Left lung (tissue), 14 donors: ENCODE results near the gene CBLN3. TPM values are rescaled to one million over a fixed set of nuclear protein-coding genes. Genes with fewer than 3 reads are reported as not detected.
"Not testable (repeated sequence)": the region's sequence is repeated elsewhere in the genome, so short reads cannot be mapped to it uniquely, and the experiment has no call there.

Experiments
- ATAC-seq: fragments of 200-7000 bp; cut with Tn5 transposase; one replicate; pipeline ENCODE4 v1.9.1; 2020; ENCODE audit warnings: moderate library complexity
- DNase-seq, 4 donors: peaks; one replicate each; pipeline ENCODE4 v3.0.0-alpha.2; 2013 to 2020
- H3K27ac ChIP-seq, 2 donors: fragments of 200-600 bp; sonication (generic) in 1 of 2; one replicate each; pipeline versions ENCODE4 v1.5.0 to v1.8.0; 2020 to 2021
- H3K27me3 ChIP-seq, 2 donors: fragments of 200-600 bp; sonication (generic) in 1 of 2; one replicate each; pipeline versions ENCODE4 v1.5.0 to v1.8.0; 2020 to 2021
- H3K36me3 ChIP-seq, 2 donors: fragments of 200-600 bp; sonication (generic) in 1 of 2; one replicate each; pipeline versions ENCODE4 v1.5.0 to v1.8.0; 2020 to 2021
- H3K4me1 ChIP-seq, 2 donors: fragments of 200-600 bp; one replicate each; pipeline ENCODE4 v1.8.0; 2021
- H3K4me3 ChIP-seq, 2 donors: fragments of 200-600 bp; sonication (generic) in 1 of 2; one replicate each; pipeline versions ENCODE4 v1.5.0 to v1.8.0; 2020 to 2021; ENCODE audit warnings: mild to moderate bottlenecking in 1 of 2
- H3K9me3 ChIP-seq, 2 donors: fragments of 200-600 bp; sonication (generic) in 1 of 2; one replicate each; pipeline versions ENCODE4 v1.5.0 to v1.8.0; 2020 to 2021
- intact Hi-C, 2 donors: fragments of 100-400 bp; cut with DNase I; formaldehyde crosslinking; loops; one replicate each; pipeline versions ENCODE4 v1.11.2 to v1.14.2; 2022
- long read RNA-seq, 12 donors: library from polyadenylated mRNA in 2 of 12; unstranded in 2 of 12; transcript quantifications; one replicate each; pipeline ENCODE4 v2.0.0 and lab custom pipeline, GENCODE V29; 2019 to 2026
- polyA plus RNA-seq, 6 donors: library from polyadenylated mRNA; unstranded; fragments of 120-200 nt; gene quantifications; one replicate each; pipeline ENCODE4 v1.2.1, GENCODE V29; 2013; ENCODE audit not compliant: insufficient read length in 6 of 6
- total RNA-seq, 2 donors: library from RNA; stranded (reverse); fragmentation: NEBNext Ultra II Directional; extraction: Animal tissue kit (Norgen Biotek cat#: 25700); gene quantifications; one replicate each; pipeline ENCODE4 v1.2.1, GENCODE V29; 2021
- TF ChIP-seq, protein P1 (sequence below), 2 donors: fragments of 200-600 bp; sonication (generic) in 1 of 2; IDR thresholded peaks; one replicate each; pipeline versions ENCODE4 v1.5.0 to v1.8.0; 2021; ENCODE audit warnings: antibody characterized with exemption in 2 of 2
- donor health status: DM: no; HTN: yes; CAD: no.
- donor health status: DM: no; HTN: no; CAD: no.

The CBLN3 gene
- total RNA-seq (1 to 10 TPM; 5.9 to 6.4 TPM), polyA plus RNA-seq (1 to 10 TPM; 2.2 to 4.1 (median 3.5) TPM)
- long read RNA-seq, donor 1, partial matches to known transcripts: 0 of 3 reads
- long read RNA-seq, donor 1, other reads (novel, unspliced or antisense): 0 of 3 reads
- long read RNA-seq, donor 2, partial matches to known transcripts: 30 of 31 reads
- long read RNA-seq, donor 2, other reads (novel, unspliced or antisense): 0 of 31 reads
- long read RNA-seq, donor 3, partial matches to known transcripts: 25 of 26 reads
- long read RNA-seq, donor 3, other reads (novel, unspliced or antisense): 0 of 26 reads
- long read RNA-seq, donor 4: 0 reads
- long read RNA-seq, donor 5, partial matches to known transcripts: 0 of 4 reads
- long read RNA-seq, donor 5, other reads (novel, unspliced or antisense): 0 of 4 reads
- long read RNA-seq, donor 6, partial matches to known transcripts: 0 of 1 reads
- long read RNA-seq, donor 6, other reads (novel, unspliced or antisense): 0 of 1 reads
- long read RNA-seq, donor 7: 0 reads
- long read RNA-seq, donor 8: 0 reads
- long read RNA-seq, donor 9: 0 reads
- long read RNA-seq, donor 10: 0 reads
- long read RNA-seq, donor 11: 0 reads
- long read RNA-seq, donor 12, partial matches to known transcripts: 0 of 3 reads
- long read RNA-seq, donor 12, other reads (novel, unspliced or antisense): 0 of 3 reads

GRCh38 chr14:24429395-24430142, at the start of gene CBLN3, which contains the start of gene KHNYN:
Gene CBLN3 (minus strand): TSS chr14:24429668. CDS start chr14:24429054, 614 bp downstream.
Gene KHNYN (plus strand): TSS chr14:24429954. CDS start chr14:24430731, 777 bp downstream.
- Histone ChIP-seq H3K27me3 (no peaks in the 10 kb centered on the region), H3K27ac (peak within 1 kb of the TSS; percentile 96 to 97), H3K4me3 (peak within 1 kb of the TSS; percentile 83 to 90), H3K4me1 (peaks cover 23 to 56% of the 10 kb centered on the region in 2 donors), H3K36me3 (peaks cover 0 to 26% of the 10 kb centered on the region in 2 donors), H3K9me3 (no peaks in the 10 kb centered on the region)
- DNase-seq (peak; percentile 90 to 97 (median 94)), ATAC-seq (peak; percentile 86)
- intact Hi-C loops: loop anchor here (5.0 to 10.0 kb wide), 3 partner anchors 62 to 97 kb away; partner anchors contain the start of genes ADCY4 (in 1 of the 2), NFATC4 (in 1 of the 2) and RIPK3 (in 1 of the 2)
- TF ChIP-seq, protein P1, sequence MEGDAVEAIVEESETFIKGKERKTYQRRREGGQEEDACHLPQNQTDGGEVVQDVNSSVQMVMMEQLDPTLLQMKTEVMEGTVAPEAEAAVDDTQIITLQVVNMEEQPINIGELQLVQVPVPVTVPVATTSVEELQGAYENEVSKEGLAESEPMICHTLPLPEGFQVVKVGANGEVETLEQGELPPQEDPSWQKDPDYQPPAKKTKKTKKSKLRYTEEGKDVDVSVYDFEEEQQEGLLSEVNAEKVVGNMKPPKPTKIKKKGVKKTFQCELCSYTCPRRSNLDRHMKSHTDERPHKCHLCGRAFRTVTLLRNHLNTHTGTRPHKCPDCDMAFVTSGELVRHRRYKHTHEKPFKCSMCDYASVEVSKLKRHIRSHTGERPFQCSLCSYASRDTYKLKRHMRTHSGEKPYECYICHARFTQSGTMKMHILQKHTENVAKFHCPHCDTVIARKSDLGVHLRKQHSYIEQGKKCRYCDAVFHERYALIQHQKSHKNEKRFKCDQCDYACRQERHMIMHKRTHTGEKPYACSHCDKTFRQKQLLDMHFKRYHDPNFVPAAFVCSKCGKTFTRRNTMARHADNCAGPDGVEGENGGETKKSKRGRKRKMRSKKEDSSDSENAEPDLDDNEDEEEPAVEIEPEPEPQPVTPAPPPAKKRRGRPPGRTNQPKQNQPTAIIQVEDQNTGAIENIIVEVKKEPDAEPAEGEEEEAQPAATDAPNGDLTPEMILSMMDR (IDR thresholded peaks at IDR 0.05): no peak

- H3K9me3 ChIP-seq: no peaks in the 10 kb centered on the region
Measured at GRCh38 chr14:24475261-24475660, 45.8 kb upstream of the CBLN3 start.

GRCh38 chr14:24473211-24473610, 43.7 kb upstream of the CBLN3 start:
- intact Hi-C loops: no loop called here
- no peak overlapping the region for H3K4me3 ChIP-seq
- H3K27ac ChIP-seq: no peak overlapping the region
- H3K27me3 ChIP-seq: no peaks in the 10 kb centered on the region
- TF ChIP-seq, protein P1 (IDR thresholded peaks at IDR 0.05): no peak
- no peaks in the 10 kb centered on the region for H3K9me3 ChIP-seq
- no peaks in the 10 kb centered on the region for H3K4me1 ChIP-seq
- H3K36me3 ChIP-seq: no peaks in the 10 kb centered on the region
- ATAC-seq (no peak), DNase-seq (no peak)

More at GRCh38 chr14:24475261-24475660, 45.8 kb upstream of the CBLN3 start:
- H3K4me3 ChIP-seq: no peak overlapping the region
- TF ChIP-seq, protein P1 (IDR thresholded peaks at IDR 0.05): no peak
- H3K4me1 ChIP-seq: no peaks in the 10 kb centered on the region
- no peaks in the 10 kb centered on the region for H3K27me3 ChIP-seq
- H3K27ac ChIP-seq: no peak overlapping the region
- DNase-seq (no peak), ATAC-seq (no peak)
- intact Hi-C loops: no loop called here
- H3K36me3 ChIP-seq: no peaks in the 10 kb centered on the region

GRCh38 chr14:24470450-24470849, 41.0 kb upstream of the CBLN3 start:
- H3K36me3 ChIP-seq, ATAC-seq, H3K9me3 ChIP-seq, H3K27ac ChIP-seq, H3K4me1 ChIP-seq, H3K4me3 ChIP-seq, intact Hi-C loops, H3K27me3 ChIP-seq, DNase-seq: not testable (repeated sequence)

DNA sequence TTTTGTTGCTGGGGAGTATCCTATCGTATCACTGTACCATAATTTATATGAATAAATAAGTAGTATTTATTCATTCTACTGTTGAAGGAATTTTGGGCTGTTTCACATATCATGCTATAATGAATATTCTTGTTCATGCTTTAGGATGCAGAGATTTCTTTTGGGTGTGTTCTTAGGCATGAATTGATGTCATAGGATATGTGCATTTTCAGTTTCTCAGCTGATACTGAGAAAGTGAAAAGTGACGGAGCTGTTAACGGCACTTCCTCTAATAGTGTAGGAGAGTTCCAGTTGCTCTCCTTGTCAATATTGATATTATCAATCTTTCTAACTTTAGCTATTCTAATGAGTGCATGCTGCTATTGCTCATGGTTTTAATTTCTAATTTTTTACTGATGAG, 36.3 kb upstream of the CBLN3 start:
- intact Hi-C loops: no loop called here
- no peak overlapping the region for H3K27ac ChIP-seq

More for the DNA sequence above, 36.3 kb upstream of the CBLN3 start:
- no peaks in the 10 kb centered on the region for H3K4me1 ChIP-seq
- no peaks in the 10 kb centered on the region for H3K36me3 ChIP-seq
- DNase-seq: no peak
- no peaks in the 10 kb centered on the region for H3K9me3 ChIP-seq
- ATAC-seq: no peak
- no peak overlapping the region for H3K4me3 ChIP-seq
- H3K27me3 ChIP-seq: no peaks in the 10 kb centered on the region
- TF ChIP-seq, protein P1 (IDR thresholded peaks at IDR 0.05): no peak
